ENCODE measurements around the gene WNT3A.

WNT3A gene

GRCh38 chr1:228073061-228073856 lies 66.5 kb downstream of the WNT3A start:
- DNase-seq = no peak

- no peak for DNase-seq
Observed at GRCh38 chr1:228073857-228074545, 67.2 kb downstream of the WNT3A start.

- no peak for DNase-seq
Observed at GRCh38 chr1:228074954-228075730, 68.3 kb downstream of the WNT3A start.

GRCh38 chr1:228075801-228076271 lies 69.0 kb downstream of the WNT3A start:
- DNase-seq = no peak

- no peak for DNase-seq
Observed at GRCh38 chr1:228076796-228077430, 70.1 kb downstream of the WNT3A start.

- DNase-seq = no peak
Observed at GRCh38 chr1:228077565-228078330, 71.0 kb downstream of the WNT3A start.

- no peak for DNase-seq
Observed at GRCh38 chr1:228079013-228079412, 72.2 kb downstream of the WNT3A start.

- no peak for DNase-seq
Observed at GRCh38 chr1:228079601-228080263, 72.9 kb downstream of the WNT3A start.

- no peak for DNase-seq
Observed at GRCh38 chr1:228081144-228081543, 74.3 kb downstream of the WNT3A start.

GRCh38 chr1:228081578-228082213 lies 74.9 kb downstream of the WNT3A start:
- DNase-seq = no peak

GRCh38 chr1:228082214-228082917 lies 75.6 kb downstream of the WNT3A start, which contains the start of gene ARF1:
TSS of gene ARF1 (plus strand) at chr1:228082708. CDS start at chr1:228097115, 14,407 bp downstream.
- DNase-seq = peak; percentile 95

- DNase-seq = peak; percentile 50
Observed at GRCh38 chr1:228082918-228083870, 76.4 kb downstream of the WNT3A start.

GRCh38 chr1:228083871-228084278 lies 77.1 kb downstream of the WNT3A start:
- peak; percentile 86 for DNase-seq

GRCh38 chr1:228084325-228084724 lies 77.5 kb downstream of the WNT3A start:
- DNase-seq = peak; percentile 91

GRCh38 chr1:228084797-228085196 lies 78.0 kb downstream of the WNT3A start:
- DNase-seq = no peak

- DNase-seq = peak; percentile 83
Observed at GRCh38 chr1:228085287-228085951, 78.6 kb downstream of the WNT3A start.

GRCh38 chr1:228087771-228088251 lies 81.0 kb downstream of the WNT3A start:
- peak; percentile 81 for DNase-seq

All from inflammatory macrophage treated with lipopolysaccharide for 4 hours (primary cell).